ENCODE results near the gene PPP2R2D.

DNA sequence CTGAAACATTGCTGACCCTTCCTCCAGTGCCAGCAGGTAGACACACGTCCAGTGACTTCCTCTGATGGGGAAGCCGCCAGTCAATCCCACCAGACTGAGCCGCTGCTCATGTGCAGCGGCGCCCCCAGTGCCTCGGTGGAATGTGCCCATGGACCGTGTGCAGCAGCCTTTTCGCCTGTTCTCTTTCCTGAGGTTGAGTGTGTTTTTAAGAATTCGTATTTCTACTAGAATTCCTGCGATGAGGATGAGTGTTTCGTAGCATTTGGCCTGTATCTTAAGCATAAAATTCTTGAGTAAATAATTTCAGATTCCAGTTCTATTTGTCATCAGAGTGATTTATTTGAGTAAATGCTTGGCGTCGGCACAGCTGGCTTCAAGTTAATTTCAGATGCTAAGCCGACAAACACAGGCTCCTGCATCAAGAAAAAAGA lies 45.5 kb downstream of the PPP2R2D start:
- no peak for TF ChIP-seq CTCF (IDR thresholded peaks at IDR 0.05)
- TF ChIP-seq POLR2AphosphoS5 (IDR thresholded peaks at IDR 0.05), result peak in 1 of 2 donors; percentile 20
